ENCODE measurements around the gene FIGNL1. TPM values are rescaled to one million over a fixed set of nuclear protein-coding genes. Genes with fewer than 3 reads are reported as not detected.

Gene FIGNL1
- total RNA-seq, 6 donors from 2014 or later = 1.9 to 14.7 (median 8.0) TPM

GRCh38 chr7:50431722-50432305 lies 18.3 kb downstream of the FIGNL1 start:
- Histone ChIP-seq H3K9me3 (no peaks in the 10 kb centered on the region), H3K36me3 (no peaks in the 10 kb centered on the region), H3K27ac (no peak overlapping the region), H3K27me3 (no peaks in the 10 kb centered on the region), H3K4me1 (no peaks in the 10 kb centered on the region), H3K4me3 (no peak overlapping the region)
- 75 to 76% methylated on average over 4 of the region's 4 CpGs for WGBS, 2 donors
- ATAC-seq (ENCODE audit: low FRiP score in 2 of 2) (no peak), DNase-seq (no peak)
- TF ChIP-seq POLR2AphosphoS5 (IDR thresholded peaks at IDR 0.05) (no peak), POLR2A (IDR thresholded peaks at IDR 0.05) (no peak), CTCF (IDR thresholded peaks at IDR 0.05) (no peak), EP300 (IDR thresholded peaks at IDR 0.05) (no peak)

GRCh38 chr7:50431316-50431715 lies 18.8 kb downstream of the FIGNL1 start:
- DNase-seq (no peak), ATAC-seq (ENCODE audit: low FRiP score in 2 of 2) (no peak)
- H3K27ac ChIP-seq = no peak overlapping the region
- H3K4me1 ChIP-seq = no peaks in the 10 kb centered on the region
- H3K4me3 ChIP-seq = no peak overlapping the region
- WGBS, 2 donors = 74 to 75% methylated on average over 2 of the region's 2 CpGs
- TF ChIP-seq POLR2AphosphoS5 (IDR thresholded peaks at IDR 0.05) = no peak
- TF ChIP-seq EP300 (IDR thresholded peaks at IDR 0.05) = no peak
- TF ChIP-seq CTCF (IDR thresholded peaks at IDR 0.05) = no peak
- TF ChIP-seq POLR2A (IDR thresholded peaks at IDR 0.05) = no peak
- no peaks in the 10 kb centered on the region for H3K36me3 ChIP-seq
- H3K27me3 ChIP-seq = no peaks in the 10 kb centered on the region
- no peaks in the 10 kb centered on the region for H3K9me3 ChIP-seq

GRCh38 chr7:50428911-50429310 lies 21.2 kb downstream of the FIGNL1 start:
- no peak for TF ChIP-seq POLR2A (IDR thresholded peaks at IDR 0.05)
- TF ChIP-seq EP300 (IDR thresholded peaks at IDR 0.05) = no peak
- no peak for TF ChIP-seq CTCF (IDR thresholded peaks at IDR 0.05)
- no peak for TF ChIP-seq POLR2AphosphoS5 (IDR thresholded peaks at IDR 0.05)
- no peaks in the 10 kb centered on the region for H3K27me3 ChIP-seq
- DNase-seq (no peak), ATAC-seq (ENCODE audit: low FRiP score in 2 of 2) (no peak)
- no peak overlapping the region for H3K27ac ChIP-seq
- H3K9me3 ChIP-seq = no peaks in the 10 kb centered on the region
- H3K4me3 ChIP-seq = no peak overlapping the region
- H3K36me3 ChIP-seq = no peaks in the 10 kb centered on the region
- H3K4me1 ChIP-seq = no peaks in the 10 kb centered on the region
- 72 to 77% methylated on average over 3 of the region's 3 CpGs for WGBS, 2 donors

- Histone ChIP-seq H3K27me3 (no peaks in the 10 kb centered on the region), H3K4me1 (no peaks in the 10 kb centered on the region), H3K36me3 (no peaks in the 10 kb centered on the region), H3K4me3 (no peak overlapping the region), H3K27ac (no peak overlapping the region), H3K9me3 (no peaks in the 10 kb centered on the region)
- DNase-seq (no peak), ATAC-seq (ENCODE audit: low FRiP score in 2 of 2) (no peak)
- TF ChIP-seq POLR2AphosphoS5 (IDR thresholded peaks at IDR 0.05) (no peak), POLR2A (IDR thresholded peaks at IDR 0.05) (no peak), CTCF (IDR thresholded peaks at IDR 0.05) (no peak), EP300 (IDR thresholded peaks at IDR 0.05) (no peak)
- WGBS, 2 donors = 83 to 85% methylated on average over 2 of the region's 2 CpGs
Observed at GRCh38 chr7:50427518-50427917, 22.6 kb downstream of the FIGNL1 start.

Measured in upper lobe of left lung (tissue), 6 donors.